Kidney (tissue), 14 donors: Measurements from ENCODE around the gene ZBED4. TPM values are rescaled to one million over a fixed set of nuclear protein-coding genes. Genes with fewer than 3 reads are reported as not detected.
A peak's percentile ranks its signal among the peaks of the same experiment; 100 is the strongest.

Experiments used
- DNase-seq, 5 donors: peaks; one replicate each; pipeline ENCODE4 v3.0.0-alpha.2; 2013 to 2020
- FAIRE-seq: peaks from 2 replicates; lab custom pipeline; 2012; peaks lifted over from hg19 to GRCh38; lab: Jason Lieb, UNC
- H3K27ac ChIP-seq, 2 donors: one replicate each; pipeline ENCODE4 v1.7.0; 2013; ENCODE audit warnings: low read depth in 2 of 2, low read length in 2 of 2, inconsistent platforms in 1 of 2
- H3K27me3 ChIP-seq: one replicate; pipeline ENCODE4 v1.7.1; 2013; ENCODE audit warnings: low read length, inconsistent platforms; ENCODE audit not compliant: control insufficient read depth, insufficient read depth
- H3K36me3 ChIP-seq, 3 donors: one replicate each; pipeline versions ENCODE4 v1.7.0 to v1.7.1; 2013; ENCODE audit warnings: low read length in 3 of 3, control low read depth in 1 of 3, inconsistent platforms in 1 of 3; ENCODE audit not compliant: insufficient read depth in 3 of 3, control insufficient read depth in 2 of 3
- H3K4me1 ChIP-seq, 3 donors: one replicate each; pipeline versions ENCODE4 v1.7.0 to v1.7.1; 2013; ENCODE audit warnings: low read length in 3 of 3, inconsistent platforms in 1 of 3, low read depth in 1 of 3; ENCODE audit not compliant: control insufficient read depth in 2 of 3, insufficient read depth in 2 of 3
- H3K4me3 ChIP-seq, 3 donors: one replicate each; pipeline versions ENCODE4 v1.7.0 to v1.8.1; 2013; ENCODE audit warnings: low read length in 3 of 3, control low read depth in 1 of 3, inconsistent platforms in 1 of 3
- H3K9ac ChIP-seq, 3 donors: one replicate each; pipeline versions ENCODE4 v1.7.0 to v1.7.1; 2013; ENCODE audit warnings: low read length in 3 of 3, control low read depth in 1 of 3, inconsistent platforms in 1 of 3
- H3K9me3 ChIP-seq, 3 donors: one replicate each; pipeline versions ENCODE4 v1.7.0 to v1.7.1; 2013; ENCODE audit warnings: low read length in 3 of 3, control low read depth in 1 of 3, inconsistent platforms in 1 of 3; ENCODE audit not compliant: control insufficient read depth in 2 of 3, insufficient read depth in 1 of 3
- intact Hi-C: fragments of 100-400 bp; cut with DNase I; formaldehyde crosslinking; loops from one replicate; pipeline ENCODE4 v1.11.1; 2022
- polyA plus RNA-seq: library from polyadenylated mRNA; stranded (reverse); fragments of 350-450 nt; fragmentation: Illumina TruSeq; extraction: RNeasy Lipid Tissue Mini Kit (QIAGEN cat#74804); gene quantifications from one replicate; pipeline ENCODE4 v1.2.3, GENCODE V29; 2014; ENCODE audit warnings: low read depth, low replicate concordance; ENCODE audit not compliant: insufficient read depth
- total RNA-seq: library from RNA; stranded (reverse); fragmentation: NEBNext Ultra II Directional; extraction: Animal tissue kit (Norgen Biotek cat#: 25700); gene quantifications from one replicate; pipeline ENCODE4 v1.2.1, GENCODE V29; 2021
- TF ChIP-seq, protein P1 (sequence below): IDR thresholded peaks from 3 replicates; pipeline ENCODE4 v1.5.1; 2012; ENCODE audit warnings: mild to moderate bottlenecking, moderate library complexity, borderline replicate concordance; ENCODE audit not compliant: insufficient read depth; ENCODE audit errors: extremely low read depth
- donor health status: control.
- donor health status: control.
- donor health status: control.
- donor health status: control.
- donor health status: control.
- donor health status: DM: yes; HTN: yes; CAD: no.
- donor health status: Normal renal cell carcinoma (clear cell type).

The ZBED4 gene
- total and polyA plus RNA-seq, 2 donors from 2014 or later = 2.1 to 12.9 TPM

DNA sequence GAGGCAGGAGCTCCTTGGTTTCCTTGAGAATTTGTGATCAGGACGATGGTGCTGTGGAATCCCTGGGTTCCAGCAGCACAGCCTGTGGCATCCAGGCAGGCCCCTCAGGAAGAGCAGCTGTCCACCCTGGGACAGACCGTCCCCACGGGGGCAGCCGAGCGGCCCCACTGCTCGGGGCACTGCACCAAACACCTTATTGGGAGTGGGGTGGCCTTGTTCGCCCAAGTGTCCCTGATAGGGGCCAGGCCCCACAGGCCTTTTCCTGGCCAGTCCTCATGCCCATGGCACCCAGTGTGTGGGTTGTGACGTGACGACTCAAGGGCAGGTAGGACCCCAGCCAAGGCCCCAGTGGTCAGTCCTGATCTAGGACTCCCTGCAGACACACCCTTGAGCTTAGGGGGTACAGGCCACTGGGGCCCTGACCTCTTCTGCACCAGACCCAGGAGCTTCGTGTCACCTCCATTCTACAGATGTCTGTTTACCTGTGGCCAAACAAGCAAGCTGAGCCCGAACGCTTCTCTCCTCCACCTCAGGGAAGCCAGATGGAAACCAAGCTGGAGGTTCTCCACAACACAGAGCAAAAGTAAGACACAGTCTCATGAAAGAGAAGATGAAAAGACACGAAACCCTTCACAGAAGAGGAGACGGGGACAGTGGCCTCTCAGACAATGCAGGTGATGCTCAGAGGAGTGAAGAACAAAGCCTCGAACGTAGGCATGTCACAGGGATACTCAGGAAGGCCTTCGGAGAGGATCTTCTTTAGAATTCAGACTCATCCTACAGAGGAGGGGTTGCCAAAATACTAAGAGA, 24.4 kb upstream of the ZBED4 start:
- H3K36me3 ChIP-seq = peaks cover 0 to 6% (median 1%) of the 10 kb centered on the region in 3 donors
- no peaks in the 10 kb centered on the region for H3K27me3 ChIP-seq
- no peak overlapping the region for H3K4me3 ChIP-seq
- intact Hi-C loops = no loop called here
- peaks cover 0 to 21% (median 6%) of the 10 kb centered on the region in 3 donors for H3K4me1 ChIP-seq
- peaks cover 0 to 16% (median 0%) of the 10 kb centered on the region in 3 donors for H3K9me3 ChIP-seq
- DNase-seq = no peak
- no peak overlapping the region for H3K27ac ChIP-seq
- no peak for FAIRE-seq
- TF ChIP-seq, protein P1, sequence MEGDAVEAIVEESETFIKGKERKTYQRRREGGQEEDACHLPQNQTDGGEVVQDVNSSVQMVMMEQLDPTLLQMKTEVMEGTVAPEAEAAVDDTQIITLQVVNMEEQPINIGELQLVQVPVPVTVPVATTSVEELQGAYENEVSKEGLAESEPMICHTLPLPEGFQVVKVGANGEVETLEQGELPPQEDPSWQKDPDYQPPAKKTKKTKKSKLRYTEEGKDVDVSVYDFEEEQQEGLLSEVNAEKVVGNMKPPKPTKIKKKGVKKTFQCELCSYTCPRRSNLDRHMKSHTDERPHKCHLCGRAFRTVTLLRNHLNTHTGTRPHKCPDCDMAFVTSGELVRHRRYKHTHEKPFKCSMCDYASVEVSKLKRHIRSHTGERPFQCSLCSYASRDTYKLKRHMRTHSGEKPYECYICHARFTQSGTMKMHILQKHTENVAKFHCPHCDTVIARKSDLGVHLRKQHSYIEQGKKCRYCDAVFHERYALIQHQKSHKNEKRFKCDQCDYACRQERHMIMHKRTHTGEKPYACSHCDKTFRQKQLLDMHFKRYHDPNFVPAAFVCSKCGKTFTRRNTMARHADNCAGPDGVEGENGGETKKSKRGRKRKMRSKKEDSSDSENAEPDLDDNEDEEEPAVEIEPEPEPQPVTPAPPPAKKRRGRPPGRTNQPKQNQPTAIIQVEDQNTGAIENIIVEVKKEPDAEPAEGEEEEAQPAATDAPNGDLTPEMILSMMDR = no peak
- H3K9ac ChIP-seq = no peak overlapping the region

DNA sequence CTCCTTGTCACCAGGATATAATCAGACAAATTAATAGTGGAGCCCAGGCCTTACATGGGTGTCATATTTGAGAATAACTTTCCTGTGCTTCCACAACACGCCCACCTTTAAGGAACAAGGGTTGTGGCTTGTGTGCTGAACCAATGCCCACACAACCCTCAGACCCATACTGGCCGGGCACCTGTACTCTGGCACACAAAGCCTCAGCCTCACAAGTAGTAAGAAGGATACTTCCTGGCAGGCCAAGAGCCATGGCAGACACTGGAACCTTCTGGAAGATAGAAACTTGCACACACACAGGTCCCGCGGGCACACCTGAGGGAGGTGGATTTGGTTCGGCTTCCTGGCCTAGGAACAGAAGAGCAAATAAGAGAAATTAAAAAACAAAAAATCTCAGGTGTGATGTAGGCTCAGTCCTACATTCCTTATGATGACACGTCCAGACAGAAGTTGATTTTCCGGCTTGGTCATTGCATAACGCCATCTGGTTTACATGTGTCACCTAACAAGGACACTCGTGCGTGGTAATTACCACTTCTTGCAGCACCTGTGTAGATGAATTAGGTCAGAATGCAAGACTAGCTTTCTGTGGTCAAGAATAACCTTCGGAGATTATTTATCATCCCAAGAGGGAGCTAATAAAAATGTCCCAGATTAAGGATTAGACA, 20.2 kb upstream of the ZBED4 start:
- intact Hi-C loops = no loop called here
- H3K27ac ChIP-seq = no peak overlapping the region
- DNase-seq (no peak), FAIRE-seq (no peak)
- H3K36me3 ChIP-seq = no peaks in the 10 kb centered on the region
- H3K4me3 ChIP-seq = no peak overlapping the region
- no peak overlapping the region for H3K9ac ChIP-seq
- H3K9me3 ChIP-seq = peaks cover 0 to 16% (median 0%) of the 10 kb centered on the region in 3 donors
- no peaks in the 10 kb centered on the region for H3K27me3 ChIP-seq
- no peaks in the 10 kb centered on the region for H3K4me1 ChIP-seq
- TF ChIP-seq, protein P1 = no peak

DNA sequence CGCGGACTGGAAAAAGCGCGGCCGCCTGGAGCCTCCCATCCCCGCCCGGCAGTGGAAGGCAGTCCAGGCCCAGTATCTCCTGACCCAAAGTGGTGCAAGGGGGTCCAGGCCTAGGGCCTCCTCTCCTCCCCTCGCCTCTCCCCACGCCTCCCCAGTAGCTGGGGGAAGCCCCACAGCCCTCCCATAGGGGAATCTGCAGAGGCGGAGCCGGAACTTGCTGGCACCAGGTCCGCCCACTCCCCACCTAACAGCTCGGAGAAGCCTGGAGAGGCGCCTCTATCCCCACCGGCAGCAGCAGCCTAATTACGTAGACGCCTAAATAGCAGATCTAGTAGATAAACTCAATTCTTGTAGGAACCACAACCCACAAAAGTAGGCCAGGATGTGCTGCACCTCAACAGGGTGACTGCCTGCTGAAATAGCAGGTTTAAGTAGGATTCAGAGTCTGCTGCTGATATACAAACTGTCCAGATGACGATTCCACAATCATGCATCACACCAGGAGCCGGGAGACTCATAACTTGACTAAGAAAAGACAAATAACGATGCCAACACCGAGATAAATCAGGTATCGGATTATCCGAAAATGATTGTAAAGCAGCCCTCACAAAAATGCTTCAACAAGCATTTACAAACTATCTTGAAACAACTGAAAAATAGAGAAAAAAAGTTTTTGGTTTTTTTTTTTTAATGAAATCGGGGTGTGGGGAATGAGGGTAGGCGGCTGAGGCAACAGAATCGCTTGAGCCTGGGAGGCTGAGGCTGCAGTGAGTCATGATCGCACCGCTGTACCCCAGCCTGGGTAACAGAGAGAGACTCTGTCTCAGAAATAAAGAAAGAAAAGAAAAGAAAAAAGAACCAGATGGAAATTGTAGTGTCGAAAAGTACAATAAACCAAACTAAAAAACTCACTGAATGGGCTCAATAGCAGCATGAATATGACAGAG, 14.6 kb upstream of the ZBED4 start:
- no peak for FAIRE-seq

More for the DNA sequence above, 14.6 kb upstream of the ZBED4 start:
- H3K9me3 ChIP-seq = no peaks in the 10 kb centered on the region
- H3K36me3 ChIP-seq = no peaks in the 10 kb centered on the region
- peak in 1 of 5 donors; percentile 76 for DNase-seq
- H3K27ac ChIP-seq = no peak overlapping the region
- H3K4me1 ChIP-seq = no peaks in the 10 kb centered on the region
- H3K27me3 ChIP-seq = no peaks in the 10 kb centered on the region
- intact Hi-C loops = no loop called here
- TF ChIP-seq, protein P1 = no peak
- no peak overlapping the region for H3K4me3 ChIP-seq
- no peak overlapping the region for H3K9ac ChIP-seq
